Measurements from ENCODE around the gene ZDHHC1.

The ZDHHC1 gene

GRCh38 chr16:67429799-67430503 lies 13.7 kb upstream of the ZDHHC1 start:
- TF ChIP-seq POU6F1 (CRISPR knock-in tag; IDR thresholded peaks at IDR 0.05; ENCODE audit: borderline replicate concordance, low read depth) (no peak), RARB (CRISPR knock-in tag; IDR thresholded peaks at IDR 0.05) (no peak), OSR1 (CRISPR knock-in tag; IDR thresholded peaks at IDR 0.05) (no peak), ISL1 (CRISPR knock-in tag; IDR thresholded peaks at IDR 0.05) (no peak), TOX (CRISPR knock-in tag; IDR thresholded peaks at IDR 0.05; ENCODE audit: borderline replicate concordance) (no peak), ZNF8 (CRISPR knock-in tag; IDR thresholded peaks at IDR 0.05) (no peak), ZFP30 (CRISPR knock-in tag; IDR thresholded peaks at IDR 0.05) (no peak)
- TF ChIP-seq, protein P1, sequence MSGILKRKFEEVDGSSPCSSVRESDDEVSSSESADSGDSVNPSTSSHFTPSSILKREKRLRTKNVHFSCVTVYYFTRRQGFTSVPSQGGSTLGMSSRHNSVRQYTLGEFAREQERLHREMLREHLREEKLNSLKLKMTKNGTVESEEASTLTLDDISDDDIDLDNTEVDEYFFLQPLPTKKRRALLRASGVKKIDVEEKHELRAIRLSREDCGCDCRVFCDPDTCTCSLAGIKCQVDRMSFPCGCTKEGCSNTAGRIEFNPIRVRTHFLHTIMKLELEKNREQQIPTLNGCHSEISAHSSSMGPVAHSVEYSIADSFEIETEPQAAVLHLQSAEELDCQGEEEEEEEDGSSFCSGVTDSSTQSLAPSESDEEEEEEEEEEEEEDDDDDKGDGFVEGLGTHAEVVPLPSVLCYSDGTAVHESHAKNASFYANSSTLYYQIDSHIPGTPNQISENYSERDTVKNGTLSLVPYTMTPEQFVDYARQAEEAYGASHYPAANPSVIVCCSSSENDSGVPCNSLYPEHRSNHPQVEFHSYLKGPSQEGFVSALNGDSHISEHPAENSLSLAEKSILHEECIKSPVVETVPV (CRISPR knock-in tag; IDR thresholded peaks at IDR 0.05) = no peak
- ATAC-seq = no peak

GRCh38 chr16:67429053-67429798 lies 12.9 kb upstream of the ZDHHC1 start:
- no peak for ATAC-seq
- TF ChIP-seq TSHZ2 (CRISPR knock-in tag; IDR thresholded peaks at IDR 0.05) (no peak), RARB (CRISPR knock-in tag; IDR thresholded peaks at IDR 0.05) (no peak), PPARA (CRISPR knock-in tag; IDR thresholded peaks at IDR 0.05; ENCODE audit: borderline replicate concordance) (no peak), OSR1 (CRISPR knock-in tag; IDR thresholded peaks at IDR 0.05) (no peak), ZNF565 (CRISPR knock-in tag; conservative IDR thresholded peaks at IDR 0.05; ENCODE audit: low read depth) (no peak), ZNF70 (CRISPR knock-in tag; IDR thresholded peaks at IDR 0.05) (no peak), TOX (CRISPR knock-in tag; IDR thresholded peaks at IDR 0.05; ENCODE audit: borderline replicate concordance) (no peak), ESRRG (CRISPR knock-in tag; IDR thresholded peaks at IDR 0.05) (no peak), BACH2 (CRISPR knock-in tag; IDR thresholded peaks at IDR 0.05; ENCODE audit: borderline replicate concordance) (no peak), CSDC2 (CRISPR knock-in tag; IDR thresholded peaks at IDR 0.05) (no peak), TCF4 (CRISPR knock-in tag; IDR thresholded peaks at IDR 0.05; ENCODE audit: borderline replicate concordance) (no peak), ZC3H10 (CRISPR knock-in tag; IDR thresholded peaks at IDR 0.05) (no peak), SNAI2 (CRISPR knock-in tag; IDR thresholded peaks at IDR 0.05) (no peak), ISL1 (CRISPR knock-in tag; IDR thresholded peaks at IDR 0.05) (no peak), ZFP30 (CRISPR knock-in tag; IDR thresholded peaks at IDR 0.05) (no peak), PATZ1 (CRISPR knock-in tag; IDR thresholded peaks at IDR 0.05; ENCODE audit: borderline replicate concordance) (no peak), ARNTL (CRISPR knock-in tag; IDR thresholded peaks at IDR 0.05; ENCODE audit: borderline replicate concordance, low read depth) (no peak)
- TF ChIP-seq, protein P1 (CRISPR knock-in tag; IDR thresholded peaks at IDR 0.05) = no peak

Measured in SK-N-SH treated with all-trans-retinoic acid at 6 μM for 48 hours (cell line).